Endothelial cell of umbilical vein (primary cell): ENCODE results near the gene NCAN. TPM values are rescaled to one million over a fixed set of nuclear protein-coding genes. Genes with fewer than 3 reads are reported as not detected.

Experiments used
- BruUV-seq: library from RNA; stranded (reverse); fragments of 400-500 nt; replicated peaks from 2 replicates; lab custom pipeline; 2021; lab: Mats Ljungman, UMichigan
- CTCF ChIA-PET: fragments of 300-600, 350-600 bp; sonication (Branson Sonifier 250); formaldehyde crosslinking; loops from one replicate; lab custom pipeline; 2021; ENCODE audit warnings: antibody characterized with exemption, inconsistent platforms; lab: Charles Lee
- POLR2A ChIA-PET: fragments of 300-600, 350-600 bp; sonication (Branson Sonifier 250); formaldehyde crosslinking; loops from one replicate; lab custom pipeline; 2021; ENCODE audit warnings: antibody characterized with exemption, inconsistent platforms; lab: Charles Lee
- DNase-seq: peaks from one replicate; pipeline ENCODE4 v3.0.0-alpha.2; 2011; ENCODE audit warnings: low read depth, low spot score
- FAIRE-seq: peaks from 2 replicates; lab custom pipeline; 2011; peaks lifted over from hg19 to GRCh38; lab: Jason Lieb, UNC
- H2AFZ ChIP-seq: 2 replicates; pipeline ENCODE4 v1.6.0; 2012; ENCODE audit warnings: low read depth, low read length, control low read depth, inconsistent platforms
- H3K27ac ChIP-seq: 2 replicates; pipeline ENCODE4 v1.5.1; 2011; ENCODE audit warnings: low read depth, mild to moderate bottlenecking, control low read depth, low read length, moderate library complexity; ENCODE audit not compliant: insufficient read depth
- H3K27me3 ChIP-seq, 2 experiments: 2 replicates each; pipeline versions ENCODE4 v1.6.0 to v1.6.1; 2011; ENCODE audit warnings: low read length in 2 of 2, mixed read lengths in 1 of 2; ENCODE audit not compliant: control insufficient read depth in 2 of 2, insufficient read depth in 2 of 2
- H3K36me3 ChIP-seq, 2 experiments: 2 replicates in 1 of 2; 3 replicates in 1 of 2; pipeline ENCODE4 v1.5.1; 2011; ENCODE audit warnings: low read length in 2 of 2, mild to moderate bottlenecking in 1 of 2, moderate library complexity in 1 of 2; ENCODE audit not compliant: control insufficient read depth in 2 of 2, insufficient read depth in 2 of 2; ENCODE audit errors: extremely low read depth in 1 of 2
- H3K4me1 ChIP-seq: 3 replicates; pipeline ENCODE4 v1.5.1; 2011; ENCODE audit warnings: mild to moderate bottlenecking, low read length; ENCODE audit not compliant: control insufficient read depth, insufficient read depth; ENCODE audit errors: extremely low read depth
- H3K4me2 ChIP-seq: 2 replicates; pipeline ENCODE4 v1.6.1; 2011; ENCODE audit warnings: low read length, control low read depth, mixed read lengths; ENCODE audit not compliant: insufficient read depth
- H3K4me3 ChIP-seq, 3 experiments: fragments of 200-600 bp in 1 of 3; sonication (generic), shearing (Covaris generic) in 1 of 3; replicated peaks in 1 of 3; 2 replicates each; pipeline ENCODE4 v1.5.1; 2011 to 2016; ENCODE audit warnings: control low read depth in 3 of 3, low read length in 3 of 3, mild to moderate bottlenecking in 2 of 3, inconsistent platforms in 1 of 3, low read depth in 1 of 3, moderate library complexity in 1 of 3; ENCODE audit not compliant: insufficient read depth in 1 of 3
- H3K79me2 ChIP-seq: 2 replicates; pipeline ENCODE4 v1.6.0; 2012; ENCODE audit warnings: low read length, inconsistent platforms; ENCODE audit not compliant: control insufficient read depth, insufficient read depth
- H3K9ac ChIP-seq: replicated peaks from 2 replicates; pipeline ENCODE3; 2011; ENCODE audit warnings: low read length, control low read depth; ENCODE audit not compliant: insufficient read depth; ENCODE audit errors: extremely low read depth
- H3K9me1 ChIP-seq: replicated peaks from 3 replicates; pipeline ENCODE4 v1.6.0; 2011; ENCODE audit warnings: mild to moderate bottlenecking, low read length; ENCODE audit not compliant: control insufficient read depth, insufficient read depth; ENCODE audit errors: extremely low read depth
- H3K9me3 ChIP-seq: replicated peaks from 2 replicates; pipeline ENCODE4 v1.5.1; 2012; ENCODE audit warnings: low read length, inconsistent platforms; ENCODE audit not compliant: control insufficient read depth, insufficient read depth
- H4K20me1 ChIP-seq: replicated peaks from 2 replicates; pipeline ENCODE3; 2011; ENCODE audit warnings: mild to moderate bottlenecking, low read length; ENCODE audit not compliant: control insufficient read depth, insufficient read depth; ENCODE audit errors: extremely low read depth
- CTCF ChIP-seq, 2 donors: IDR thresholded peaks; 1 replicate in 1 of 2; 2 replicates in 1 of 2; pipeline ENCODE4 v1.5.1; 2011; ENCODE audit warnings: low read length in 2 of 2, mild to moderate bottlenecking in 2 of 2, moderate library complexity in 2 of 2, control low read depth in 1 of 2, inconsistent platforms in 1 of 2, low read depth in 1 of 2; ENCODE audit not compliant: insufficient read depth in 1 of 2; ENCODE audit errors: extremely low read depth in 1 of 2
- EZH2 ChIP-seq: IDR thresholded peaks from 2 replicates; pipeline ENCODE4 v1.6.1; 2012; ENCODE audit warnings: borderline replicate concordance, low read depth, mild to moderate bottlenecking, moderate library complexity, low read length, inconsistent platforms; ENCODE audit not compliant: severe bottlenecking
- FOS ChIP-seq: IDR thresholded peaks from 2 replicates; pipeline ENCODE4 v1.6.1; 2011; ENCODE audit warnings: mild to moderate bottlenecking, low read length, moderate library complexity, borderline replicate concordance; ENCODE audit not compliant: insufficient read depth
- GATA2 ChIP-seq: IDR thresholded peaks from 2 replicates; pipeline ENCODE4 v1.7.0; 2011; ENCODE audit warnings: low read depth, mild to moderate bottlenecking, moderate library complexity, mixed read lengths, low read length; ENCODE audit not compliant: insufficient read length, insufficient read depth
- MYC ChIP-seq: IDR thresholded peaks from one replicate; pipeline ENCODE4 v1.6.1; 2011; ENCODE audit warnings: mild to moderate bottlenecking, low read depth, low read length
- POLR2A ChIP-seq: IDR thresholded peaks from 2 replicates; pipeline ENCODE4 v1.6.1; 2012; ENCODE audit warnings: low read depth, mild to moderate bottlenecking, control low read depth, low read length
- POLR2AphosphoS5 ChIP-seq: IDR thresholded peaks from 2 replicates; pipeline ENCODE4 v1.6.1; 2012; ENCODE audit warnings: low read depth, mild to moderate bottlenecking, control low read depth, low read length, moderate library complexity; ENCODE audit not compliant: insufficient read depth
- dilution Hi-C: fragments of 300-500 bp; cut with MboI; formaldehyde crosslinking; loops from one replicate; pipeline ENCODE4 v1.15.0; 2019; ENCODE audit warnings: low sequenced_read_pairs; ENCODE audit not compliant: extremely low pct_ligation_motif_present
- intact Hi-C: fragments of 100-400 bp; cut with micrococcal nuclease; formaldehyde crosslinking; loops from one replicate; pipeline ENCODE4 v1.10.0; 2022
- polyA plus RNA-seq, 4 experiments: library from polyadenylated mRNA; depleted of rRNA in 3 of 4; stranded (reverse) in 3 of 4; unstranded in 1 of 4; fragments of >200 nt; gene quantifications; 2 replicates each; pipeline versions ENCODE4 v1.2.1 to v1.2.3, GENCODE V29; 2011 to 2012; ENCODE audit warnings: missing spikeins in 1 of 4
- total RNA-seq: library from RNA; stranded (reverse); gene quantifications from 2 replicates; pipeline ENCODE4 v1.2.3, GENCODE V29; 2021

Gene NCAN
- total and polyA plus RNA-seq, 2 donors (not counting 3 experiments of a cell fraction or from before 2014, with no cell fraction given): not detected

- H3K4me1 ChIP-seq: no peaks in the 10 kb centered on the region
- intact Hi-C loops: no loop called here
- CTCF ChIA-PET: interaction anchor here (1.2 kb wide), 1 partner anchor 15 kb away, joined by 3 read pairs; no protein-coding TSS in a partner anchor
- no peak overlapping the region for H2AFZ ChIP-seq
- POLR2A ChIA-PET: no interaction called here
- no peak overlapping the region for H3K4me2 ChIP-seq
- H3K9me3 ChIP-seq: no peaks in the 10 kb centered on the region
- TF ChIP-seq EZH2: no peak
- no peak for TF ChIP-seq MYC
- TF ChIP-seq POLR2AphosphoS5: no peak
- no peak for TF ChIP-seq CTCF (IDR thresholded peaks at IDR 0.05; ENCODE audit: extremely low read depth in 1 of 2, insufficient read depth in 1 of 2, low read depth in 1 of 2, low read length in 2 of 2)
- TF ChIP-seq POLR2A: no peak
- no peak for TF ChIP-seq GATA2
- TF ChIP-seq FOS: no peak
- H3K4me3 ChIP-seq: no peak overlapping the region
- no peaks in the 10 kb centered on the region for H3K79me2 ChIP-seq
- no peaks in the 10 kb centered on the region for H3K9me1 ChIP-seq
- H3K27me3 ChIP-seq: peaks cover 2% of the 10 kb centered on the region in 2 experiments
- H3K36me3 ChIP-seq: no peaks in the 10 kb centered on the region
- H3K27ac ChIP-seq: no peak overlapping the region
- FAIRE-seq: no peak
- no peaks in the 10 kb centered on the region for H4K20me1 ChIP-seq
- no peak for DNase-seq
- H3K9ac ChIP-seq: no peak overlapping the region
- BruUV-seq: no TSS peak
- dilution Hi-C loops: no loop called here
Observed at GRCh38 chr19:19223636-19224035, 11.9 kb downstream of the NCAN start.
